Kidney (tissue), 14 donors: ENCODE results near the gene GCNT4. TPM values are rescaled to one million over a fixed set of nuclear protein-coding genes. Genes with fewer than 3 reads are reported as not detected.
"Not testable (repeated sequence)": the region's sequence is repeated elsewhere in the genome, so short reads cannot be mapped to it uniquely, and the experiment has no call there.

Experiments used
- DNase-seq, 5 donors: peaks; one replicate each; pipeline ENCODE4 v3.0.0-alpha.2; 2013 to 2020
- FAIRE-seq: peaks from 2 replicates; lab custom pipeline; 2012; peaks lifted over from hg19 to GRCh38; lab: Jason Lieb, UNC
- H3K27ac ChIP-seq, 2 donors: one replicate each; pipeline ENCODE4 v1.7.0; 2013; ENCODE audit warnings: low read depth in 2 of 2, low read length in 2 of 2, inconsistent platforms in 1 of 2
- H3K27me3 ChIP-seq: one replicate; pipeline ENCODE4 v1.7.1; 2013; ENCODE audit warnings: low read length, inconsistent platforms; ENCODE audit not compliant: control insufficient read depth, insufficient read depth
- H3K36me3 ChIP-seq, 3 donors: one replicate each; pipeline versions ENCODE4 v1.7.0 to v1.7.1; 2013; ENCODE audit warnings: low read length in 3 of 3, control low read depth in 1 of 3, inconsistent platforms in 1 of 3; ENCODE audit not compliant: insufficient read depth in 3 of 3, control insufficient read depth in 2 of 3
- H3K4me1 ChIP-seq, 3 donors: one replicate each; pipeline versions ENCODE4 v1.7.0 to v1.7.1; 2013; ENCODE audit warnings: low read length in 3 of 3, inconsistent platforms in 1 of 3, low read depth in 1 of 3; ENCODE audit not compliant: control insufficient read depth in 2 of 3, insufficient read depth in 2 of 3
- H3K4me3 ChIP-seq, 3 donors: one replicate each; pipeline versions ENCODE4 v1.7.0 to v1.8.1; 2013; ENCODE audit warnings: low read length in 3 of 3, control low read depth in 1 of 3, inconsistent platforms in 1 of 3
- H3K9ac ChIP-seq, 3 donors: one replicate each; pipeline versions ENCODE4 v1.7.0 to v1.7.1; 2013; ENCODE audit warnings: low read length in 3 of 3, control low read depth in 1 of 3, inconsistent platforms in 1 of 3
- H3K9me3 ChIP-seq, 3 donors: one replicate each; pipeline versions ENCODE4 v1.7.0 to v1.7.1; 2013; ENCODE audit warnings: low read length in 3 of 3, control low read depth in 1 of 3, inconsistent platforms in 1 of 3; ENCODE audit not compliant: control insufficient read depth in 2 of 3, insufficient read depth in 1 of 3
- CTCF ChIP-seq: IDR thresholded peaks from 3 replicates; pipeline ENCODE4 v1.5.1; 2012; ENCODE audit warnings: mild to moderate bottlenecking, moderate library complexity, borderline replicate concordance; ENCODE audit not compliant: insufficient read depth; ENCODE audit errors: extremely low read depth
- intact Hi-C: fragments of 100-400 bp; cut with DNase I; formaldehyde crosslinking; loops from one replicate; pipeline ENCODE4 v1.11.1; 2022
- polyA plus RNA-seq: library from polyadenylated mRNA; stranded (reverse); fragments of 350-450 nt; fragmentation: Illumina TruSeq; extraction: RNeasy Lipid Tissue Mini Kit (QIAGEN cat#74804); gene quantifications from one replicate; pipeline ENCODE4 v1.2.3, GENCODE V29; 2014; ENCODE audit warnings: low read depth, low replicate concordance; ENCODE audit not compliant: insufficient read depth
- total RNA-seq: library from RNA; stranded (reverse); fragmentation: NEBNext Ultra II Directional; extraction: Animal tissue kit (Norgen Biotek cat#: 25700); gene quantifications from one replicate; pipeline ENCODE4 v1.2.1, GENCODE V29; 2021
- donor health status: control.
- donor health status: control.
- donor health status: control.
- donor health status: control.
- donor health status: control.
- donor health status: DM: yes; HTN: yes; CAD: no.
- donor health status: Normal renal cell carcinoma (clear cell type).

Gene GCNT4
- total and polyA plus RNA-seq, 2 donors from 2014 or later, result 2.0 to 2.6 TPM

GRCh38 chr5:75089662-75090061 lies 37.3 kb upstream of the GCNT4 start:
- H3K9me3 ChIP-seq, result no peaks in the 10 kb centered on the region
- no peak overlapping the region for H3K4me3 ChIP-seq
- no peak overlapping the region for H3K27ac ChIP-seq
- H3K9ac ChIP-seq, result no peak overlapping the region
- no peaks in the 10 kb centered on the region for H3K36me3 ChIP-seq
- FAIRE-seq, result no peak
- no peak for DNase-seq
- no peaks in the 10 kb centered on the region for H3K27me3 ChIP-seq
- H3K4me1 ChIP-seq, result no peaks in the 10 kb centered on the region
- intact Hi-C loops, result no loop called here
- no peak for TF ChIP-seq CTCF

- H3K4me1 ChIP-seq, result no peaks in the 10 kb centered on the region
- no peak for TF ChIP-seq CTCF
- no peaks in the 10 kb centered on the region for H3K9me3 ChIP-seq
- H3K27me3 ChIP-seq, result no peaks in the 10 kb centered on the region
- DNase-seq (no peak), FAIRE-seq (no peak)
- no peak overlapping the region for H3K27ac ChIP-seq
- H3K9ac ChIP-seq, result no peak overlapping the region
- intact Hi-C loops, result no loop called here
- no peak overlapping the region for H3K4me3 ChIP-seq
- no peaks in the 10 kb centered on the region for H3K36me3 ChIP-seq
These were observed 36.8 kb upstream of the GCNT4 start for GRCh38 chr5:75089137-75089536.

GRCh38 chr5:75088648-75089047 lies 36.3 kb upstream of the GCNT4 start:
- Histone ChIP-seq H3K27me3 (no peaks in the 10 kb centered on the region), H3K9ac (no peak overlapping the region), H3K27ac (no peak overlapping the region), H3K4me1 (no peaks in the 10 kb centered on the region), H3K4me3 (no peak overlapping the region), H3K36me3 (no peaks in the 10 kb centered on the region), H3K9me3 (no peaks in the 10 kb centered on the region)
- no peak for DNase-seq
- FAIRE-seq, result no peak
- intact Hi-C loops, result no loop called here
- no peak for TF ChIP-seq CTCF

- Histone ChIP-seq H3K9ac (no peak overlapping the region), H3K27me3 (no peaks in the 10 kb centered on the region), H3K27ac (no peak overlapping the region), H3K4me3 (no peak overlapping the region), H3K36me3 (no peaks in the 10 kb centered on the region), H3K4me1 (no peaks in the 10 kb centered on the region), H3K9me3 (no peaks in the 10 kb centered on the region)
- FAIRE-seq (no peak), DNase-seq (no peak)
- no peak for TF ChIP-seq CTCF
- intact Hi-C loops, result no loop called here
These were observed 29.2 kb upstream of the GCNT4 start for GRCh38 chr5:75081510-75081909.

GRCh38 chr5:75079346-75079745 lies 27.0 kb upstream of the GCNT4 start:
- H3K9me3 ChIP-seq, FAIRE-seq, intact Hi-C loops, DNase-seq, H3K27ac ChIP-seq, H3K36me3 ChIP-seq, H3K9ac ChIP-seq, H3K4me3 ChIP-seq, H3K27me3 ChIP-seq, H3K4me1 ChIP-seq: not testable (repeated sequence)
